GM23338 (cell line): Measurements from ENCODE around the gene ACBD7. TPM values are rescaled to one million over a fixed set of nuclear protein-coding genes. Genes with fewer than 3 reads are reported as not detected.

Experiments
- ATAC-seq: fragments of 200-7000 bp; cut with Tn5 transposase; 3 replicates; pipeline ENCODE4 v1.9.1; 2020
- DNase-seq: peaks from one replicate; pipeline ENCODE4 v3.0.0-alpha.2; 2015; ENCODE audit warnings: low spot score
- H2AFZ ChIP-seq: fragments of 200-600 bp; sonication (generic); 2 replicates; pipeline ENCODE4 v1.8.0; 2016; ENCODE audit warnings: antibody characterized with exemption, mild to moderate bottlenecking, moderate library complexity
- H3F3A ChIP-seq: fragments of 200-600 bp; sonication (generic); replicated peaks from 2 replicates; pipeline ENCODE4 v1.8.0; 2017; ENCODE audit warnings: antibody characterized with exemption, mixed run types, low read depth
- H3K27ac ChIP-seq: fragments of 200-600 bp; sonication (generic); 2 replicates; pipeline ENCODE4 v1.6.1; 2016; ENCODE audit warnings: low read depth
- H3K27me3 ChIP-seq: fragments of 200-600 bp; sonication (generic); 2 replicates; pipeline ENCODE4 v1.8.0; 2016; ENCODE audit warnings: mild to moderate bottlenecking, mixed run types, moderate library complexity; ENCODE audit not compliant: insufficient read depth
- H3K36me3 ChIP-seq: fragments of 200-600 bp; sonication (generic); 2 replicates; pipeline ENCODE4 v1.8.0; 2016; ENCODE audit warnings: mild to moderate bottlenecking; ENCODE audit not compliant: insufficient read depth
- H3K4me1 ChIP-seq: fragments of 200-600 bp; sonication (generic); 2 replicates; pipeline ENCODE4 v1.8.0; 2016; ENCODE audit warnings: mild to moderate bottlenecking, moderate library complexity; ENCODE audit not compliant: insufficient read depth
- H3K4me2 ChIP-seq: fragments of 200-600 bp; sonication (generic); 2 replicates; pipeline ENCODE4 v1.7.1; 2017; ENCODE audit warnings: mixed run types
- H3K4me3 ChIP-seq: fragments of 200-600 bp; sonication (generic); 2 replicates; pipeline ENCODE4 v1.6.1; 2016; ENCODE audit warnings: mixed run types
- H3K79me2 ChIP-seq: fragments of 200-600 bp; sonication (generic); replicated peaks from 2 replicates; pipeline ENCODE4 v1.8.0; 2017; ENCODE audit warnings: mild to moderate bottlenecking; ENCODE audit not compliant: insufficient read depth
- H3K9me2 ChIP-seq: fragments of 200-600 bp; sonication (generic); 2 replicates; pipeline ENCODE4 v1.8.0; 2017; ENCODE audit not compliant: insufficient read depth
- H4K20me1 ChIP-seq: fragments of 200-600 bp; sonication (generic); replicated peaks from 2 replicates; pipeline ENCODE4 v1.8.0; 2017; ENCODE audit warnings: mild to moderate bottlenecking; ENCODE audit not compliant: insufficient read depth
- H3K27ac Mint-ChIP-seq: 2 replicates; pipeline ENCODE4 v1.8.0; 2020; ENCODE audit warnings: inconsistent platforms, mild to moderate bottlenecking, moderate library complexity, mixed read lengths
- H3K27me3 Mint-ChIP-seq: 3 replicates; pipeline ENCODE4 v1.8.0; 2022; ENCODE audit warnings: low read depth, mild to moderate bottlenecking, moderate library complexity, mixed read lengths, inconsistent platforms; ENCODE audit not compliant: insufficient read depth, poor library complexity
- H3K36me3 Mint-ChIP-seq: 3 replicates; pipeline ENCODE4 v1.8.0; 2021; ENCODE audit warnings: low read depth, mild to moderate bottlenecking, inconsistent platforms, moderate library complexity, mixed read lengths
- H3K4me1 Mint-ChIP-seq: 3 replicates; pipeline ENCODE4 v1.8.0; 2020; ENCODE audit warnings: mild to moderate bottlenecking, inconsistent platforms, mixed read lengths
- H3K4me3 Mint-ChIP-seq: 3 replicates; pipeline ENCODE4 v1.8.0; 2021; ENCODE audit warnings: moderate library complexity, mild to moderate bottlenecking, inconsistent platforms, mixed read lengths
- H3K9me3 Mint-ChIP-seq: 3 replicates; pipeline ENCODE4 v1.8.0; 2020; ENCODE audit warnings: moderate library complexity, mild to moderate bottlenecking, inconsistent platforms, mixed read lengths
- CTCF ChIP-seq, 2 experiments: fragments of 200-600 bp in 1 of 2; sonication (generic) in 1 of 2; conservative IDR thresholded peaks; 2 replicates each; pipeline versions ENCODE4 v1.5.1 to v1.6.1; 2016 to 2017; ENCODE audit warnings: antibody characterized with exemption in 2 of 2, low read depth in 2 of 2, mild to moderate bottlenecking in 2 of 2, moderate library complexity in 1 of 2
- ETS1 ChIP-seq: IDR thresholded peaks from 2 replicates; pipeline ENCODE4 v1.6.1; 2016; ENCODE audit warnings: antibody characterized with exemption
- EZH2phosphoT487 ChIP-seq: fragments of 200-600 bp; sonication (generic); IDR thresholded peaks from one replicate; pipeline ENCODE4 v1.8.1; 2018; ENCODE audit warnings: antibody characterized with exemption; ENCODE audit not compliant: unreplicated experiment
- NANOG ChIP-seq: IDR thresholded peaks from 2 replicates; pipeline ENCODE4 v1.6.1; 2016; ENCODE audit warnings: antibody characterized with exemption, borderline replicate concordance
- REST ChIP-seq: IDR thresholded peaks from one replicate; pipeline ENCODE4 v1.6.1; 2018; ENCODE audit warnings: antibody characterized with exemption; ENCODE audit not compliant: unreplicated experiment
- STAT1 ChIP-seq: IDR thresholded peaks from one replicate; pipeline ENCODE4 v1.6.1; 2016; ENCODE audit warnings: antibody characterized with exemption; ENCODE audit not compliant: unreplicated experiment
- ZNF114 ChIP-seq: fragments of 250-450 bp; sonication (Bioruptor Pico); IDR thresholded peaks from 2 replicates; pipeline ENCODE4 v1.5.0; 2020; ENCODE audit warnings: mild to moderate bottlenecking, moderate library complexity
- polyA plus RNA-seq: library from polyadenylated mRNA; unstranded; fragments of >200 nt; fragmentation: Nextera tagmentation; extraction: Ambion mirVana; gene quantifications from 2 replicates; pipeline ENCODE4 v1.2.1, GENCODE V29; 2016
- total RNA-seq: library from RNA; depleted of rRNA; stranded (reverse); fragments of >200 nt; shearing (Covaris generic); gene quantifications from 2 replicates; pipeline ENCODE4 v1.2.3, GENCODE V29; 2014

ACBD7 gene
- total and polyA plus RNA-seq, 2 experiments from 2014 or later = 2.8 to 14.7 TPM

- no peak for TF ChIP-seq CTCF (conservative IDR thresholded peaks at IDR 0.05; ENCODE audit: low read depth in 2 of 2)
- TF ChIP-seq REST = no peak
- TF ChIP-seq ZNF114 = no peak
These were observed 47.8 kb upstream of the ACBD7 start (continued) for GRCh38 chr10:15136129-15137035.

DNA sequence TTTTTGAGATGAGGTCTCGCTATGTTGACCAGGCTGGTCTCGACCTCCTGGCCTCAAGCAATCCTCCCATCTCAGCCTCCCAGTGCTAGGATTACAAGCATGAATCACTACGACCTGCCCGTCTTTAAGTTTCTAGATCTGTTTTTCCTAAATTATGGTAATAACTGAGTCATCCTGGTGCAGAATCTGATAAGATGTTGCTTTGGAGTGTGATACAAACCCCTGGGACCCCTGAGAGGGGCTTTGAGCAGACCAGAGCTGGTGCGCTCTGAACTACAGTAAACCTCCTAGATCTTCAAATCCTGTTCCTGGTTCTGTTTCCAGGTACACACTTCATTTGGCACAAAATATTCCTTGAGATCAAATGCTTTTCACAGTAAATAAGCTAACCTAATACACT, 42.8 kb upstream of the ACBD7 start:
- Histone ChIP-seq H3F3A (no peaks in the 10 kb centered on the region), H3K27me3 (no peaks in the 10 kb centered on the region), H4K20me1 (0 out of 2 replicates have a peak, but pooled peaks cover 2% of the 10 kb centered on the region), H3K79me2 (no peaks in the 10 kb centered on the region), H3K4me2 (no peak overlapping the region), H2AFZ (no peak overlapping the region), H3K4me3 (no peak overlapping the region), H3K27ac (no peak overlapping the region), H3K4me1 (no peaks in the 10 kb centered on the region), H3K9me2 (no peaks in the 10 kb centered on the region), H3K36me3 (peaks cover 12% of the 10 kb centered on the region; the same call in 1 of the 2 replicates)
- DNase-seq = no peak
- ATAC-seq = no peak
- Mint-ChIP-seq H3K27ac (no peak overlapping the region), H3K4me3 (no peak overlapping the region), H3K9me3 (peaks cover 3% of the 10 kb centered on the region; the same call in 1 of the 3 replicates), H3K27me3 (peaks cover 6% of the 10 kb centered on the region), H3K4me1 (no peaks in the 10 kb centered on the region), H3K36me3 (peaks cover 27% of the 10 kb centered on the region)
- TF ChIP-seq NANOG = no peak
- no peak for TF ChIP-seq ETS1
- no peak for TF ChIP-seq EZH2phosphoT487
- no peak for TF ChIP-seq STAT1
- no peak for TF ChIP-seq REST
